Measurements from ENCODE around the gene RARS2. TPM values are rescaled to one million over a fixed set of nuclear protein-coding genes. Genes with fewer than 3 reads are reported as not detected.

The RARS2 gene
- total RNA-seq, 2 donors from 2014 or later = 49.7 to 57.0 TPM

GRCh38 chr6:87630746-87631145 lies 41.0 kb upstream of the RARS2 start:
- no peak overlapping the region for H3K27ac ChIP-seq (ENCODE audit: low read depth, low read length)
- Mint-ChIP-seq H3K4me1 (no peaks in the 10 kb centered on the region), H3K4me3 (no peak overlapping the region), H3K36me3 (ENCODE audit: low read depth) (peaks cover 38% of the 10 kb centered on the region), H3K27me3 (ENCODE audit: insufficient read depth) (no peaks in the 10 kb centered on the region), H3K9me3 (no peaks in the 10 kb centered on the region), H3K27ac (peak overlapping the region; percentile 8)
- no peaks in the 10 kb centered on the region for H3K9me3 ChIP-seq (ENCODE audit: control insufficient read depth, low read length)
- no peaks in the 10 kb centered on the region for H3K4me1 ChIP-seq (ENCODE audit: control insufficient read depth, insufficient read depth, low read length)
- H3K9ac ChIP-seq (ENCODE audit: extremely low read depth, low read length, poor library complexity, severe bottlenecking) = no peak overlapping the region
- peaks cover 38% of the 10 kb centered on the region for H3K36me3 ChIP-seq (ENCODE audit: control insufficient read depth, insufficient read depth, low read length)
- no peak for TF ChIP-seq CTCF (conservative IDR thresholded peaks at IDR 0.05)
- WGBS, 2 experiments (ENCODE audit: insufficient coverage in 1 of 2, insufficient read length in 1 of 2) = 78 to 96% methylated on average over 1 of the region's 1 CpG
- no peak overlapping the region for H3K4me3 ChIP-seq (ENCODE audit: low read length)
- no peak for DNase-seq
- no peaks in the 10 kb centered on the region for H3K27me3 ChIP-seq (ENCODE audit: control insufficient read depth, insufficient read depth, low read length, poor library complexity, severe bottlenecking)

GRCh38 chr6:87628881-87629280 lies 39.1 kb upstream of the RARS2 start:
- Histone ChIP-seq H3K9me3 (ENCODE audit: control insufficient read depth, low read length) (no peaks in the 10 kb centered on the region), H3K4me1 (ENCODE audit: control insufficient read depth, insufficient read depth, low read length) (no peaks in the 10 kb centered on the region), H3K9ac (ENCODE audit: extremely low read depth, low read length, poor library complexity, severe bottlenecking) (no peak overlapping the region), H3K27ac (ENCODE audit: low read depth, low read length) (no peak overlapping the region), H3K4me3 (ENCODE audit: low read length) (no peak overlapping the region), H3K36me3 (ENCODE audit: control insufficient read depth, insufficient read depth, low read length) (peaks cover 46% of the 10 kb centered on the region), H3K27me3 (ENCODE audit: control insufficient read depth, insufficient read depth, low read length, poor library complexity, severe bottlenecking) (no peaks in the 10 kb centered on the region)
- Mint-ChIP-seq H3K27me3 (ENCODE audit: insufficient read depth) (no peaks in the 10 kb centered on the region), H3K4me1 (no peaks in the 10 kb centered on the region), H3K27ac (no peak overlapping the region), H3K36me3 (ENCODE audit: low read depth) (peaks cover 46% of the 10 kb centered on the region), H3K9me3 (no peaks in the 10 kb centered on the region), H3K4me3 (no peak overlapping the region)
- DNase-seq = no peak
- TF ChIP-seq CTCF (conservative IDR thresholded peaks at IDR 0.05) = no peak

- no peak for DNase-seq
- peaks cover 49% of the 10 kb centered on the region for H3K36me3 Mint-ChIP-seq (ENCODE audit: low read depth)
- Histone ChIP-seq H3K27ac (ENCODE audit: low read depth, low read length) (no peak overlapping the region), H3K9me3 (ENCODE audit: control insufficient read depth, low read length) (no peaks in the 10 kb centered on the region), H3K9ac (ENCODE audit: extremely low read depth, low read length, poor library complexity, severe bottlenecking) (no peak overlapping the region), H3K4me1 (ENCODE audit: control insufficient read depth, insufficient read depth, low read length) (no peaks in the 10 kb centered on the region), H3K27me3 (ENCODE audit: control insufficient read depth, insufficient read depth, low read length, poor library complexity, severe bottlenecking) (no peaks in the 10 kb centered on the region), H3K4me3 (ENCODE audit: low read length) (no peak overlapping the region), H3K36me3 (ENCODE audit: control insufficient read depth, insufficient read depth, low read length) (peaks cover 47% of the 10 kb centered on the region)
- H3K4me3 Mint-ChIP-seq = no peak overlapping the region
- no peak for TF ChIP-seq CTCF (conservative IDR thresholded peaks at IDR 0.05)
- WGBS, 2 experiments (ENCODE audit: insufficient coverage in 1 of 2, insufficient read length in 1 of 2) = 86 to 88% methylated on average over 1 to 2 of the region's 2 CpGs
- no peak overlapping the region for H3K27ac Mint-ChIP-seq
- no peaks in the 10 kb centered on the region for H3K27me3 Mint-ChIP-seq (ENCODE audit: insufficient read depth)
- no peaks in the 10 kb centered on the region for H3K9me3 Mint-ChIP-seq
- H3K4me1 Mint-ChIP-seq = peaks cover under 1% of the 10 kb centered on the region
Observed at GRCh38 chr6:87628424-87628823, 38.6 kb upstream of the RARS2 start.

All from endodermal cell (in vitro differentiated cells).